IPS-NIHi7 (cell line): ENCODE measurements around the gene SSPN.

Experiments used
- DNase-seq: peaks from one replicate; pipeline ENCODE4 v3.0.0; 2012; ENCODE audit warnings: mixed read lengths; ENCODE audit errors: extremely low spot score

SSPN gene

DNA sequence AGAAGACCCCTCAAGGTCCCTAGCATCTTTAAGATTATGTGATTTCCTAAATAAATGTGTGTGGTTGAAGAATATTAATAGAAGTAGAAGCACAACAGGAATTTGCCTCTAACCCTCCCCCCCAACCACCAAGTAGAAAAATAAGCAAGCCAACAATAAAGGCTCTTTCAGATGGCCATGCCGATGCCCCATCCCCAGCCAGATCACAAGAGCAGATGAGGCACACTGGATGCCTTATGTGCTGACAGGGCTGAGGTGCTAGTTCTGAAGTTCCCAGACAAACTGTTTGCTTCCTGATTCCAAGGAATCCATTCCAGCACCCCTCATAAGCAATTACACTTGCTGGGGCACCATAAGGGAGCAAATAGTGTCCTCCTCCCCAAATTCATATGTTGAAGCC, 90.0 kb downstream of the SSPN start:
- DNase-seq, result no peak

DNA sequence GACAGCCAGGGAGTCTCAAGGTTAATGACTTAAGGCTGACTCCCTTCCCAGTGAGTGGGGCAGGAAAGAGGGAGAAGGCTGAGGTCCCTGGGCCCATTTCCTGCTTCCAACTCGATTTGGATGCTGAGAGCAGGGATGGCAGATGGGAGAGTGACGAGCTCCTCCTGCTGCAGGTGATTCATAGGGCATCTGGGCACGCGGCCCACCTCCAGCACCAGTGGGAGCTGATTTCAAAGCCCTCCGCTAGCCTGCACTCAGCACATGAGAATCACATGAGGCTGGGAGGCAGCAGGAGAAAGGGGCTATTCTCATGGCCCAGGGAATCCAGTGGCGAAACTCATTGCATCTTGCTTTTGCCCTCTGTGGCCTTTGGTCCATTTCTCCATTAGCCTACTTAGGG, 90.8 kb downstream of the SSPN start:
- no peak for DNase-seq

DNA sequence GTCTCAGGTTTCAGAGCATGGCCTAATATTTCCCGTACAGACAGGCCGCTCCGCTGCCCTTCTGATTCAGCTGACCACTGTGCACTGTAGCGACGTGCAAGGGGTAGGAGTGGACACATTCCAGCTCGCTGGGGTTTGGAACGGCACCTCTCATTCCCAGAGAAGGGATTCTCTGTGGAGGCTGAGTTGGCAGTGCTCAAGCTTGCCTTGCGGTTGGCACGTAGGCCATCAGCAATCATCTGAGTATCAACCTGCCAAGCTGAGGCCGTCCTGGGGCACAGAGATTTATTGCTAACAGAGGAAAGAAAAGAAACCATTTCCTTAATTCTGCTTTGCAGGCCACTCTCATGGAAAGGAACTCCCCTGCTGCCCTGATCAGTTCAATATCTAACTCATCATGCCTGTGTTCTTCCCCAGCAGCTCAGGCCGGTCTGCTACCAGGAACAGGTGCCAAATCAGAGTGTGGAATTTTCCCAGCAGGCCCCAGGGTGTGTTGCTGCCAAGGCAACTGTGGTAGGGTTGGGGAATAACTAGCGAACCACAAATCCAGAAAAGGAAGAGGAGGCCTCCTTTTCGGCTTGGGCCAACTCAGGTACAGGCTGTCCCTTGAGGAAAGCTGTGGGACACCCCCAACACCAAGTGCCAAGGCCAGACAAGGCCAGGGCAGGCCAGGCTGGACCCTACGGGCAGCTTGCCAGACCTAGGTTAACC, 92.5 kb downstream of the SSPN start:
- DNase-seq, result no peak

DNA sequence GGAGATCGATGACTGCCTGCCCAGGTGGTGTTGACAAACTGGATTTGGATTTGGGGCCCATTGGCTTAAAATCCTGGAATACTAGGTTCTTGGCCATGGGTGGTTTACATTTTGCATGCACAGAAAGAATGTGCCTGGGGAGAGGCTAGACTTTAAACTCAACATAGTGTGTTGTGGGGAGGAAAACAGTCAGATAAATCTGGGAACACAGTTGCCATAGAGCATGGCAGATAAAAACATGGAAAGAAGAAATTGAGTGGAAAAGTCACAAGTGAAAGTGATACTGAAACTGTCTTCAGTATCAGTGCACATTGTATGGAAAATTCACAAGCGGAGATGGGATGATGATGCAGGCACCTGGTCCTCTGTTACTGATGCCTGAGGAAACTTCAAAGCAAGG, 95.2 kb downstream of the SSPN start:
- no peak for DNase-seq

DNA sequence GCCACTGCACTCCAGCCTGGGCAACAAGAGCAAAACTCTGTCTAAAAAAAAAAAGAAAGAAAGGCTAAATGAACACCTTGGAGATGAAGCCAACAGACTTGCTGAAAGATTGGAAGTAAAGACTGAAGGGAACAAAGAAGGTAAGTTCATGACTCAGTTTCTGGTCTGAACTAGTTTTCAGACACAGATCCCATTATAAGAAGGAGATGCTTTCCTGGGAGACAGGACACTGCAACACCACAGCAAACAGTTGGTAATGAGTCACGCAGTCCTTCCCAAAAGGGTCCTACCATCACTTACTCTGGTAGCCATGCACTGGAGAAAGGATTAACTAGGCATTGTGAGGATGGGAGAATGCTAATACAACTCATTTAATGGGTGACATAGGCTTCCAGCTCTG, 97.2 kb downstream of the SSPN start:
- no peak for DNase-seq

DNA sequence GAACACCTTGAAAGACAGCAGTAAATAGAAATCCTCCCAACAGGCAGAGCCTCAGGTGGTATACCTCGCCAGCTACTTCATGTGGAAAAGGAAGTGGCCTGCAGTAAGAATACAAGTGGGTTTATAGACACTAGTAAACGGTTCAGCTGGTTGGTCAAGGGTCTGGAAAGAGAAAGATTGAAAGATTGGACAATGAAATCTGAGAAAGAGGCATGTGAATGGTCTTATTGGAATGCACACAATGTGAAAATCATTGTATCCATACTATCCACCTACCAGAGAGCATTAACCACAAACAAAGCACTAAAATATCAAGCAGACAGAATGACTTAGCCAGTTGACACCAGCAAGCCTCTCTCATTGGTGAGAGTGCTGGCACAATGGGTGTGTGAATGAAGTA, 98.2 kb downstream of the SSPN start:
- no peak for DNase-seq

DNA sequence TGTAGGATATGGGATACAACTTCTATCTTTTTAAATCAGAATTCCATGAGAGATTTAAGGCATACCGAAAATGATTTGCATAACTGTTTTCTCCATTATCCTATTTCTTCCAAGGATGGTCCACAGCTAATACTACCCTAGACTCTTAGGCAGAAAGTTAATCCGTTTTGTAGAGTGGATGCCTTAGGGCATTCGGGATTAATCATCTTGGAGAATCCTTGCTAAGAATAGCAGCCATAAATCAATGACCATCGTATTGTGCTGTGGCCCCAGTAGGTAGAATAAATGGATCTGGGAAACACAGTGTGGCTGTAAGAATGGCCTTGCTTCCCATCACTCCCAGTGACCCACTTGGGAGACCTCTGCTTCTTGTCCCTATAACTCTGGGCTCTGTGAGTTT, 99.6 kb downstream of the SSPN start:
- no peak for DNase-seq

DNA sequence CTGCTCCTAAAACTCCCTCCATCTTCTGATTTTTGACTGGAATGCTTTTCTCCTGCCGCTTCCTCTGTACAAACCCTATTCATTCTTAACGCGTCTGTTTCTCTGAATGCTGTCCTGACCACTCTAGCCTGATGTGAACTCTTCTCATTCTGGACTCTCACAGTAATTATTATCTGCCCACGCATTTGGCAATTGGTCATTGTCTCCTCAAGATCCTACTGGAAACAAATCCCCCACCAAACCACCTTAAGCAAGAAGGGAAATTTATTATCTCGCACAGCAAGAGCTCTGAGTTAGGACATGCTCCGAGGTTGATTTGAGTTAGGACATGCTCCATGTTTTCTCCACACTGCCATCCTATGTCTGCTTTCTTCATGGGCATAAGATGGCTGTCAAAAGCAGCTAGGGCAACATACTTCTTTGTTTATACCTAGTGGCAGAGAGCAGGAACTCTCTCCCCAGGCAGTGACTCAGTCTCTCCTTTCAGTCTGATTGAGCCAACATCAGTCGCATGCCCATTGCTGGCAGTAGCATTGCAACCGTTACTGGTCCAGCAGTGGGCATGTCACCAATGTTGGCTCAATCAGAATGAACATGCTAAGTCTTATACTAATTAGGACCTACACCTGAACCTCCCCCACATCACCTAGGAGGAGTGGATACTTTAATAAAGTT, 102.2 kb downstream of the SSPN start:
- no peak for DNase-seq

DNA sequence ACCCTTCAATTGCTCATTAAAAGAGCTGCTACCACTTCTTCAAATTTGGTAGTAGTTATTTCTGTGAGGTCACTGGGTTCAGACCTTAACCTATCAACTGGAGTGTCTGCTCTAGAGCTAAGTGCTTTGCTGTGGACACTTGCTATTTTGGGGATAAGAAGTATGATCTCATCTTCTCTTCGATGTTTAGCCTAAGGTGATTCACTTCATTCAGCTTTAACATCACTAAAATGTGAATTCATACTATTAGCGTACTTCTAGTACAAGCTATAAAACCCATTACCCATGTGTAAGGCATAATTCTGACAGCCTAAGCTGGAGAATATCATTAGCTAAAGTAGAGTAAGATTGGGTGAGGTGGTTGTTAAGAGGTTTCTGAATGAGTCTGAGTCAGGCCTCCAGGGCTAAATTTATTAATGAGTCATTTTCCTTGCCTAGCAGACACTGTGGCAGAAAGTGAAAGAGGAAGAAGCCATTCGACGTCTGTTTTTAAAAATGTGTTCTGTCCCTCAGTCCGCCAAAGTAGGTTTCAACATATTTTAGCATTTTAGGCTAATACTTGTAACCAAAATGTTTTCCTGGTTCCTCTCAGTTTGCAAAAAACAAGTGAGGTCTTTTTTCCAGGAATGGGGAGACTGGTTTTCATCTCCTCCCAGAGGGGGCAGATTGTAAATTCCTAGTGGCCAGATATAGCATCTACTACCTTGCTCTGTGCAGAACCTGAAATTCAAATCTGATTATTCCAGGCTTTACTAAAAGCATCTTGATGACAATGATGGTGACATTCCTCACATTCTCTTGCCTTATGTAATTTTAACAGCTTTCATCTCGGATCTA, 103.6 kb downstream of the SSPN start:
- no peak for DNase-seq

DNA sequence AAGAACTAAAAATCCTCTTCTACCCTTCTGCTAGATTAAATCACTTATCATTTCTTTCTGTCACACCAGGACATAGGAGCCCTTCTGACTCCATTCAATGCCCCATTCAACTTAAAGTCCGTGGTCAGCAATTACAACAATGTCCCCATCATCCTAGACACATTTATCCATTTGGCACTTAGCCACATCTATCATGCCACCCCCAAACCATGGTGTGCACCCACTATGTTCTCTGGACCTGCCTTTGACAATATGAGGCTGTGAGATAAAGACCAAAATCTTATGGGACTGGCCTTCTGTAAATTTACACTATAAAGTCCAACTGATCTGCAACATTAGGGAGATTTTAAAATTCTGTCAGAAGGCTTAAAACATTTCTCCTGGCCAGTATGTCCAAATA, 104.4 kb downstream of the SSPN start:
- DNase-seq, result no peak
